ENCODE data around the gene HSPA5. TPM values are rescaled to one million over a fixed set of nuclear protein-coding genes. Genes with fewer than 3 reads are reported as not detected.

Gene HSPA5
- 488 and 1,583 TPM in 2 replicates for total RNA-seq

DNA sequence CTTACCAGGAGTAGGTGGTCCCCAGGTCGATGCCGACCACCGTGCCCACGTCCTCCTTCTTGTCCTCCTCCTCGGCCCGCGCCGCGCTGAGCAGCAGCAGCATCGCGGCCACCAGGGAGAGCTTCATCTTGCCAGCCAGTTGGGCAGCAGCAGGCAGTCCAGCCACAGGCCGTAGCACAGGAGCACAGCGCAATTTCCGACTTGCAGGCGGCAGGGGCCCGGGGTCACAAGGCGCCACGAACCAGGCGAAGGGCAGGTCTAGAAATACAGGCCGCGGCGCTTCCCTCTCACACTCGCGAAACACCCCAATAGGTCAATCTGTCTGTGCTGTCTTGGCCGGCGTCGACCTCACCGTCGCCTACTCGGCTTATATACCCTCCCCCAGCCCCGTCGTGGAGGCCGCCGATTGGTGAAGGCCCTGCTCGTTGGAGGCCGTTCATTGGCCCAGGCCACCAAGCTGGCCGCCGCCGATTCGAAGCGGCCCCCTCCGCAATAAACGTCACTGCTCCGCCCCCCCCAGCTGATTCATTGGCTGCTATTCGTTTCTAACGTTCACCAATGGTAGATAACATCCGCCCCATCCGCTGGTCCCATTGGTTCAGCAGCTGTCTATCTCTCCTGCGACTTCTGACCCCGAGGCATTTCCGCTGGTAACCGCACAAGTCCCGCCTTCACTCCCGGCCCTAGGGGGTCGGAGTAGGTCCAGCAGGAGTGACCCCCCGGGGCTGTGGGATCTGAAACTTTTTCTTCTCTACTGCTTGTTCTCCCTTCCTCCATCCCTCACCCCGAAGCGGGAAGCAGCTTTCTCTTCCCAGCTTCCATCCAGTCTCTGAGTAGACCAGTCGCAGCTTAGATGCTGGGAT is at the start of gene HSPA5:
TSS of gene HSPA5 (minus strand) at position 344 of the 863 bp plus-strand sequence. CDS start at position 127, 217 bp downstream.

GRCh38 chr9:125261501-125262293 is 20.6 kb upstream of the HSPA5 start, which contains the start of gene GAPVD1:
Gene GAPVD1, plus strand, starts transcription at chr9:125261826. Its CDS starts 37,096 bp downstream, at chr9:125298922.

GRCh38 chr9:125200216-125201047 is 40.7 kb downstream of the HSPA5 start, which contains the start of gene RABEPK:
Gene RABEPK, plus strand, starts transcription at chr9:125200542. Its CDS starts 2,472 bp downstream, at chr9:125203014.

DNA sequence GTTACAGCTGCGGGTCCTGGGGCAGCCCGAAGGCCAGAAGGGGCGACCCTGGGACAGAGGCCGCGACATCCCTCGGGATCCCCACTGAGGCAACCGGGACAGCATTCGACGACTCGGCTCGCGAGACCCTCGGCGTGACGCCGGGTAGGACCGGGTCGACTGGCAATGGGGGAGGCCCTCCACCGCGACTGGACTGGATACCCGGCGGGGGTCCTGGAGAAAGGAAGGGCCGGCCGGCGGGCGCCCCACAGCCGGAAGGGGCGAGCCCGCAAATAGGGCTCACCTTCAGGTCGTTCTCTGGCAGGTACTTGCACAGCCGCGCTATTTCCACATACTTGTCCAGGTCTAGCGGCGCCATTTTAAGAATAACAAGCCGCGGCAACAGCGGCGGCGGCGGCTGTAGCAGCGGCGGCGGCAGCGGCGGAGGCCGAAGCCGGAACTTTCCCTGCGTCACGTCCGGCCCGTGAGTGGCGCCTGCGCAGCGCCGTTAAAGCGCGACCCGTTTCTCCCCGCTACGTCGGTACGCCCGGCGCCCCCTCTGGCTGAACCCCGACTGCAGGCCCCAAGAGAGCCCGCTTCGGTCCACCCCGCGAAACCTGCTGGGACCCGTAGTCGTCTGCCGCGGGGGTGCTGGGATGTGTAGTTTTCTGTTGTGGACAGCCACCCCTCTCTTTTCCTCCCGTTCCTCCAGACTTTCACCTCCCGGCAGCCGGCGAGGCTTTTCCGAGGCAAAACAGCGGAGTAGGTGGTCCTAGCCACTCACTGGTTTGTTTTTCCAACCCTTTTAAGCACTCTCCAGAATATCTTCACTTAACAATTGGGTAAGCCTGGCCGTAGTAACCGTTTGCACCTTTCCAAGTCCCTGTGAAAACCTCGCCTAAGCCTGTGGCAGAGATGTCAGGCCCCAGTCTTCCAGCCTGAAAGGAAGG is 51.5 kb downstream of the HSPA5 start, which contains the start of gene PPP6C:
TSS of gene PPP6C (minus strand) at position 443 of the 929 bp plus-strand sequence. CDS start at position 358, 85 bp downstream.

Other genes with a start within 250 kb of the HSPA5 start
- 5.5 and 6.1 TPM in 2 replicates for gene SCAI, start 97.8 kb downstream of the HSPA5 start, total RNA-seq
- 11.3 and 17.5 TPM in 2 replicates for gene PPP6C, start 51.5 kb downstream of the HSPA5 start, total RNA-seq
- 30.3 and 36.9 TPM in 2 replicates for gene RABEPK, start 40.8 kb downstream of the HSPA5 start, total RNA-seq
- gene GAPVD1, start 20.5 kb upstream of the HSPA5 start, total RNA-seq = 62.5 and 82.9 TPM in 2 replicates